GM19438 (cell line): Measurements from ENCODE around the gene C9orf153.

Experiments
- ATAC-seq: cut with Tn5 transposase; IDR thresholded peaks from one replicate; pipeline ENCODE4 v1.9.1; 2021; ENCODE audit warnings: low read depth; ENCODE audit not compliant: unreplicated experiment

Gene C9orf153

DNA sequence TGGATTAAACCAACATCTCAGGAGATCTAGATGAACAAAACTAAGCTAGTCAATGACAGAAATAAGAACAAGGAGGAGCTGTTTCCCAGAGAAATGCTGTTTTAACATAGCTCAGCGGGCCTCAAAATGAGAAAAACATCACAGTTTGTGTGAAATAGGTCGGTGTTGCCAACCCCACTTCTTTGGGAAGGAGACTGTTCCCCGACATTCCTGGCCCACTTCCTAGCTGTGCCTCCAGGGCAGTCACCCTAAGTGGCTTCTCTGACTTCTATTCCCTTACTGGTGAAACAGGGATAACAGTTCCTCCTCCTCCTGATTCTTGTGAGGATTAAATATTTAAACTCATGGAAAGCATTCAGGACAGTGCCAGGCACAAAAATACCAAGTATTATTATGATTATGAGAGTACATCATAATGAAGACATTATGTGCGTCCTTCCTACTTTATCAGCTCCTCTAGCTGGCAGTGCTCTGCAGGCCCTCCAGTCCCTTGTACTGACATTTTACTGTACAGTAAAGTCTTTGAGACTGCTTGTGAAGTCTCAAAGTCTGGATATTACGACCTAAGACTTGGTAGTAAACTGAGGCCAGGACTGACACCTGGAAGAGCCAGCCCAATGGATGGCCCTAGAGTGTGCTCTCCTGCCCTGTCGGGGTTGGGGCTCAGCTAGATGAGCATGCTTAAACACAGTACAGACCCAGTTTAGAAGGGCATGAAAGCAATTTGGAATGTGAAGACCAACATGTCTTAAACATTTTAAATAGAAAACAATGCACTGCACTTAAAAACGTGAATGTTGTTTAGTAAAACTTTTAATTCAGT lies 15.6 kb upstream of the C9orf153 start:
- ATAC-seq: no peak

- ATAC-seq: no peak
Observed at GRCh38 chr9:86272221-86272620, 12.8 kb upstream of the C9orf153 start.

GRCh38 chr9:86263876-86264275 lies 4.4 kb upstream of the C9orf153 start:
- ATAC-seq: no peak

DNA sequence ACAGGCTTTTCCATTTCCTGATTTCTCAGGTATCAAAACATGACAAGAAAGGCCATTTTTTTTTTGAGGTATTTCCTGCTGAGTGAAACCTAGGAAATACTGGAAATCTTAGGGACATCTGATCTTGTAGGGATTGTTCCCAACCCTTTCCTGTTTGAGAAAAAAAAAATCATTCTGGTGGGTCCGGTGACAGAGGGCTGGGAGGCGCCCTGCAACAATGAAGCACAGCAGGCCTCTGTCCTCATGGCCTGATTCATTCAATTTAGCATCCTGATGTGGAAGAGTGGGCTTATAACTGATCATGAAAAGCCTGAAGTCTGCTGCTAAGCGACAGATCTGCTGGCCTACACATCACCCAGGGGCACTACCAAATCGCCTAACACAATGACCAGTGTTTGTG lies 3.0 kb upstream of the C9orf153 start:
- ATAC-seq: no peak

GRCh38 chr9:86257391-86257790 lies 2.1 kb downstream of the C9orf153 start:
- no peak for ATAC-seq

DNA sequence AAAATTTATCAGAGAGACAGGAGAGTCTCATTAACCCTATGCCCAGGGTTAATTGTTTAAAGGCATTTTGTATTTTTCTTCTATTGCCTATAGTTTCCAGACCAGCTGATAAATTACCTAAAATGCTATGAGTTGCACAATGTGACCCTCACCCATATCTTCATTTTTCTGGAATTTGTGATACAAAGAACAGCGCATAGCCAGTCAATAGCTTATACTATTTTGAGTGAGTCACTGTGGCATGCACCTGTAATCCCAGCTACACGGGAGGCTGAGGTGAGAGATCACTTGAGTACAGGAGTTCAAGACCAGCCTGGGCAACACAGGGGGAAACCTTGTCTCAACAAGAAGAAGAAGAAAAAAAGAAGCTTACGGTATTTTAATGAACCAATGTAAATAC lies 2.8 kb downstream of the C9orf153 start:
- ATAC-seq: no peak

DNA sequence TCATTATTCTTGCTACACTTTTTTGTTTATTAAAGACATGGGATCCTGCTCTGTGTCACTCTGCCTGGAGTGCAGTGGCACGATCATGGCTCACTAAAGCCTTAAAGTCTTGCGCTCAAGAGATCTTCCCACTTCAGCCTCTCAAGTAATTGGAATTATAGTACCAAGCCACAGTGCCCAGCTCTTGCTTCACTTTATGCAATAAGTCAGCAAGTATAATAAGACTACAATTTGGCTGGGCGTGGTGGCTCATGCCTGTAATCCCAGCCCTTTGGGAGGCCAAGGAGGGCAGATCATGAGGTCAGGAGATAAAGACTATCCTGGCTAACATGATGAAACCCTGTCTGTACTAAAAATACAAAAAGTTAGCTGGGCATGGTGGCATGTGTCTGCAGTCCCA lies 5.9 kb downstream of the C9orf153 start:
- no peak for ATAC-seq

DNA sequence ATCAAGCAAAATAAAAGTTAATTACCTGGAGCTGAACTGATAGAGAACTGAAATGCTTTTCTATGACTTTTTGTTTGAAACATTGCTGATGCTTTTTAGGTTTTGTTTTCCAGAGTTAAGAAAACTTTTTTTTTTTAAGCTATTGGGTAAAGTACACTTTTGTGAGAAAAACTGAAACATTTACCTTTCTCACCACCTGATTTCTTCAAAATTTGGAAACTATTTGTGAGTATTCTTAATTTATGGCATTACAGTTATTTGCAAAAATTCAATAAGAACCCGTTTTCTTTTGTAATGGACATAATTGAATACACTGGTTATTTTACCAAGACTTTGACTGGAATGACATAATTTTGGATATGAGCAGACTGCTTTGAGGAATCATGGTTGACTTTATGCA lies 6.6 kb downstream of the C9orf153 start:
- ATAC-seq: no peak

DNA sequence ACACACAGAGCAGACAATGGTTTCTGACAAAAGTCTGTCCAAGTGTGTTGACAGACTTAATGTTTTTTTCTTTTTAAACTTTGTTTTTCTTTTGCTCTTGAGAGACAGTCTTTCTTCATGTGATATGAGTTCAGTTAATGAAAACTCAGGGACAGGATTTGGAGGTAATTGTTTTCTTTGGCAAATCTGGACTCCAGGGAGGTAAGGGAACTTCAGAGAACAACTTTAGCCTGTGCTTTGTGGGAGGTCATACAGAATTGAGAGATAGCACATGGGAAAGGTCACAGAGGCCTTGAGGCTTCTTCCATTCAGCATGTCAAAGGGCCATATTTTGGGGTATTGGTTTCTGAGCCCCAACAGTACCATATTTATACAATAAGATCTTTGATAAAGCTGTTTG lies 9.3 kb downstream of the C9orf153 start:
- ATAC-seq: no peak

- ATAC-seq: no peak
Observed at GRCh38 chr9:86248746-86249145, 10.7 kb downstream of the C9orf153 start.

DNA sequence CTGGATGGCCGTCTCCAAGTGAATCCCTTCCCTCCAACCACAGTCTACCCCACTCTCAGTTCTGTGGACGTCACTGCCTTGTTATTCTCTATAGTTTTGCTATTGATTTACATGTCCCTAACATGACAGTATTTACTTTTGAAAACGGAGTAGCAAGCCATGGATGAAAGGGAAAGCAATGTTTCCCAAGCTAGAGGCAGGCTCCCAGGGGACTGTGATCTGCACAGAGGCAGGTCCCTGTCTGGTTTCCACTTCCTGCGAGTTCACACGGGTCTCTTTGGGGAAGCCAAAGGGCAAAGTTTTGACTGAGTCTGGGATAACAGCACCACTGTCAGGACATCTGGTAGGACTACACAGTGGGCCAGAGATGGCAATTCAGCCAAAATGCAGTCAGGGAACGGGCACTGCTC lies 12.7 kb downstream of the C9orf153 start:
- ATAC-seq: peak; percentile 88

GRCh38 chr9:86242071-86242470 lies 17.4 kb downstream of the C9orf153 start:
- ATAC-seq: no peak

GRCh38 chr9:86241216-86241615 lies 18.2 kb downstream of the C9orf153 start:
- ATAC-seq: no peak

GRCh38 chr9:86238861-86239770 lies 20.3 kb downstream of the C9orf153 start:
- ATAC-seq: no peak

DNA sequence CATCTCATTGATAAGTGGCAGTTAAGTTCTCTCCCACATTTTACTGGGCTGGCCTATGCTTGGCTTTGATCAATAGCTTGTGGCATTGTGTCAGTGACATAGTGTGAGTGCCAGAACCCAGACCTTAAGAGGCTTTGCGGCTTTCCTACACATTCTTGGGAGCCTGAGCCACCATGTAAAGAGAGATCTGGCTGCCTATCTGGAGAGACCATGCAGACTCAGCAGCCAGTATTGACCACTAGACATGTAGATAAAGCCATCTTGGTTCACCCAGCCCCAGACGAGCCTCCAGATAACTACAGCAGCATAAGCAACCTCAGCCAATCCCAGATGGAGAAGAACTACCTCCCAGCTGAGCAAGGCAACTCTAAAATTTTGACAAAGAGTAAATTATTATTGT lies 28.6 kb downstream of the C9orf153 start:
- no peak for ATAC-seq

- no peak for ATAC-seq
Observed at GRCh38 chr9:86222667-86223066, 36.8 kb downstream of the C9orf153 start.

DNA sequence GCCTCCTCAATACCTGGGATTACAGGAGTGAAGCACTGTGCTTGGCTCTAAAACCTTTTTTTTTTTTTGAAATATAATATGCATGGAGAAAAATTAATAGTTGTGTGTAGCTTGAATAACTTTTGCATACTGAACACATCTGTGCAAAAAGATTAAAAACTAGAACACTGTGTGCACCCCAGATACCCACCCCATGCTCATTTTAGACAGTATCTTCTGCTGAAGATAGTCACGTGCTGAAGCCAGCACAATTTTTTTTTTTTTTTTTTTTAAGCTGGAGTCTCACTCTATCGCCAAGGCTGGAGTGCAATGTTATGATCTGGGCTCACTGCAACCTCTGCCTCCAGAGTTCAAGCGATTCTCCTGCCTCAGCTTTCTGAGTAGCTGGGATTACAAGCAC lies 39.9 kb downstream of the C9orf153 start:
- ATAC-seq: no peak

DNA sequence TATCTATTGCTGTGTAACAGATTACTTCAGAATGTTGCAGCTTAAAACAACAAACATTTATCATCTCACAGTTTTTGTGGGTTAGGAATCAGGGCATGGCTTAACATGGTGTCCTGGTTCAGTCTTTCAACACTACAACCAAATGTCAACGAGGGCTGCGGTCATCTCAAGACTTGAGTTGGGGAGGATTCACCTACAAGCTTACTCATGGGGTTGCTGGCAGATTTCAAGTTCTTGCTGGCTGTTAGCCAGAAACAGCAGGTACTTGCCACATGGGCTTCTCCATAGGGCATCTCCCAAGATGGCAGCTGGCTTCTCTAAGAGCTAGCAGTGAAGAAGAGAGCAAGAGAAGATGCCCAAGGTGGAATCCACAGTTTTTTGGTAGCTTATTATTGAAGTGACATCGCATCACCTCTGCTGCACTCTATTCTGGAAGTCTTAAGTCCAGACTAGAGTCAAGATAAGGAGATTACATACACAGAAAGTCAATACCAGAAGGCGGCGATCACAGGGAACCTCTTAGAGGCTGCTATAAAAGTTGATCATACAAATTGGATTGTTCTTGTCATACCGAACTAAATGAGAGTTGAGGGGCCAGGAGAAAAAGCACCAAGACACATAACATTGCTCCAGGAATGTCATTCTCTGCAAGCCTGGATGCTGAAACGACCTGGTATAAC lies 42.2 kb downstream of the C9orf153 start:
- ATAC-seq: no peak

DNA sequence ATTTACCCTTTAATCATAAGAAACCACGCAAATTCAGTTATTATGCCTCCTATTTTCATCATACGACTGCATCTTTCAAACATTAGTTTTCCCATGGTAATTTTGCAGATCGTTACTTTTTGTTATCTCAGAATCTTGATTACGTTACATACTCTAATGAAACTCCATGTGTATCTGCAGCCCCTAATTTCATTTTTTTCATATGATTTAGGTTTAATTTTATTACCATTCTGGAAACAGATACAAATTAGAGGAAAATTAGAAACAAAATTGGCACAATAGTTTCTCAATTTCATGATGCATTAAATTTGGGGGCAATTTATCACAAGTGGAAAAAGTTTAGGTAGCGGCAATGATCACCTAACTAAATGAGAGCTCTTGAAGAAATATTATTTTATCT lies 52.3 kb downstream of the C9orf153 start:
- ATAC-seq: no peak

- ATAC-seq: no peak
Observed at GRCh38 chr9:86202338-86202882, 57.0 kb downstream of the C9orf153 start.
